ENCODE measurements around the gene RAD23A. TPM values are rescaled to one million over a fixed set of nuclear protein-coding genes. Genes with fewer than 3 reads are reported as not detected.

RAD23A gene
- total RNA-seq, 6 donors from 2014 or later, result 69.1 to 115 (median 98.8) TPM

DNA sequence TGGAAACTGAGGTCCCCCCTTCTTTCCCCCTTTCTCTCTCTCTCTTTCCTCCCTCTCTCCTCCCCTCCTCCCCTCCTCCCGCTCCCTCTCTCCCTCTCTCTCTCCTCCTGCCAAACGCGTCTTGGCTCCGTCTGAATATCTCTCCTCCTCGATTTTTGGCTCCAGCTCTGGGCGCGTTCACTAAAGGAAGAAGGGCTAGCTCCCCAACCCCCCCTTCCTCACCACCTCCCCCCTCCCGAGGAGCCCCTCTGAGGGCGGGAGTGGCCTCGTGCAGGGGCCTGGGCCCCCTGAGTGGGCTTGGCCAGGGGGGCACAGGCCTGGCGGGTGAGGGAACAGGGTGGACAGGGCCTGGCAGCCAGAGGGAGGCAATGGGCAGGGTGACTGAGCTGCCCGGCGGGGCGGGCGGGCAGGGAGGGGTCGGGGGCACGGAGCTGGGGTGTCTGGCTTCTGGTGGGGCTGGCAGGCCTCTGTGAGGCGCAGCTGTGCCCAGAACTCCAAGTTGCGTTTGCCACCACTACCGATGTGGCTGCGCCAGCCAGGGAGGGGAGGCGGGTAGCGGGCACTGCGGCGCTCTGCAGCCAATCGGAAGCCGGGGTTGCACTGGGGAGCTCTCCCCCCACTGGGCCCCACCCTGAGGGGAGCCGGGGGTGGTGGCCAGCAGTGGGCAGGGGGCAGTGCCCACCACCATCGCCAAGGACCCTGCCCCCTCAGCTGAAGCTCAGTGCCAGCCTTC is 56.7 kb downstream of the RAD23A start:
- Histone ChIP-seq H3K9me3 (no peaks in the 10 kb centered on the region), H3K4me1 (peaks cover 34 to 94% (median 81%) of the 10 kb centered on the region in 4 donors), H3K27ac (peak overlapping the region; percentile 85 to 94 (median 92)), H3K27me3 (no peaks in the 10 kb centered on the region), H3K36me3 (peaks cover 0 to 2% (median 0%) of the 10 kb centered on the region in 4 donors), H3K4me3 (peak overlapping the region in 3 of 4 donors; percentile 5 to 42 (median 28))
- 37 to 67% methylated on average over 10 to 24 of the region's 29 CpGs for WGBS, 2 donors
- TF ChIP-seq, protein P1, sequence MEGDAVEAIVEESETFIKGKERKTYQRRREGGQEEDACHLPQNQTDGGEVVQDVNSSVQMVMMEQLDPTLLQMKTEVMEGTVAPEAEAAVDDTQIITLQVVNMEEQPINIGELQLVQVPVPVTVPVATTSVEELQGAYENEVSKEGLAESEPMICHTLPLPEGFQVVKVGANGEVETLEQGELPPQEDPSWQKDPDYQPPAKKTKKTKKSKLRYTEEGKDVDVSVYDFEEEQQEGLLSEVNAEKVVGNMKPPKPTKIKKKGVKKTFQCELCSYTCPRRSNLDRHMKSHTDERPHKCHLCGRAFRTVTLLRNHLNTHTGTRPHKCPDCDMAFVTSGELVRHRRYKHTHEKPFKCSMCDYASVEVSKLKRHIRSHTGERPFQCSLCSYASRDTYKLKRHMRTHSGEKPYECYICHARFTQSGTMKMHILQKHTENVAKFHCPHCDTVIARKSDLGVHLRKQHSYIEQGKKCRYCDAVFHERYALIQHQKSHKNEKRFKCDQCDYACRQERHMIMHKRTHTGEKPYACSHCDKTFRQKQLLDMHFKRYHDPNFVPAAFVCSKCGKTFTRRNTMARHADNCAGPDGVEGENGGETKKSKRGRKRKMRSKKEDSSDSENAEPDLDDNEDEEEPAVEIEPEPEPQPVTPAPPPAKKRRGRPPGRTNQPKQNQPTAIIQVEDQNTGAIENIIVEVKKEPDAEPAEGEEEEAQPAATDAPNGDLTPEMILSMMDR (IDR thresholded peaks at IDR 0.05), result peak in 1 of 6 experiments; percentile 22
- TF ChIP-seq POLR2A (IDR thresholded peaks at IDR 0.05), result no peak
- no peak for TF ChIP-seq EP300 (IDR thresholded peaks at IDR 0.05)
- TF ChIP-seq POLR2AphosphoS5 (IDR thresholded peaks at IDR 0.05), result no peak
- peak; percentile 59 to 87 for DNase-seq
- ATAC-seq (ENCODE audit: low FRiP score in 2 of 2), result peak; percentile 11 to 77

DNA sequence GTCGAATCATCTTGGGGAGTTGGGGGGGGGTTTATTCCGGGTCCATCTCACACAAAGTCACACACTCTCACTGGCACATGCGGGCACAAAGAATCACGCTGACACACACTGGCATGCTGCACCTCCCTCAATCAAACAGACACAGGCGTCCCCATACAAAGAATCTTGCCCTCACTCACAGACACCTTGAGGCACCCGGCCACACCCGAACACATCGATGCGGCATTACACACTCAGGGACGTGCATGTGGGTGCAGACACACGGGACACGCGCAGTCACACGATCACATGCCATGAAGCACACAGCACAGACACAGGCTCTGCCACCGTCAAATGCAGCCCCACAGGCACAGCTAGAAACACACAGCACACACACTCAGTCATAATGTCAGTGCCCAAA is 57.4 kb downstream of the RAD23A start:
- Histone ChIP-seq H3K27ac (peak overlapping the region; percentile 85 to 94 (median 92)), H3K9me3 (no peaks in the 10 kb centered on the region), H3K4me3 (peak overlapping the region in 2 of 4 donors; percentile 28 to 42), H3K36me3 (peaks cover 0 to 2% (median 0%) of the 10 kb centered on the region in 4 donors), H3K4me1 (peaks cover 38 to 92% (median 82%) of the 10 kb centered on the region in 4 donors), H3K27me3 (no peaks in the 10 kb centered on the region)
- ATAC-seq (ENCODE audit: low FRiP score in 2 of 2) (no peak), DNase-seq (no peak)
- WGBS, 2 donors, result 60 to 73% methylated on average over 5 to 15 of the region's 15 CpGs
- no peak for TF ChIP-seq POLR2A (IDR thresholded peaks at IDR 0.05)

Small RNAs within 50 kb of the gene (small RNA-seq; reads per million reads assigned to genes)
- 0 to 0.33 (median 0.03) reads per million in 4 donors for gene MIR5695
- gene MIR6515, result 0.26 to 1.6 (median 0.47) reads per million in 4 donors

Other genes starting within 250 kb of the RAD23A start
- gene FBXW9, start 249.2 kb upstream of the RAD23A start, total RNA-seq, result 10 to 100 TPM in 2 of 6 donors, 1 to 10 TPM in 4; 6.5 to 13.7 (median 8.7) TPM
- gene TNPO2, start 221.9 kb upstream of the RAD23A start, total RNA-seq, result 100 to 1,000 TPM in 1 of 6 donors, 10 to 100 TPM in 5; 43.5 to 124 (median 46.1) TPM
- 100 to 1,000 TPM; 156 to 324 (median 261) TPM for gene TRIR, start 211.2 kb upstream of the RAD23A start, total RNA-seq
- gene GET3, start 208.4 kb upstream of the RAD23A start, total RNA-seq, result 10 to 100 TPM; 14.7 to 71.7 (median 49.8) TPM
- gene BEST2, start 194.1 kb upstream of the RAD23A start, total RNA-seq, result under 1 TPM in 1 of 6 donors, not detected in 5; 0.11 TPM
- gene HOOK2, start 170.3 kb upstream of the RAD23A start, total RNA-seq, result 100 to 1,000 TPM in 2 of 6 donors, 10 to 100 TPM in 4; 48.9 to 367 (median 79.6) TPM
- 100 to 1,000 TPM; 127 to 422 (median 354) TPM for gene JUNB, start 154.4 kb upstream of the RAD23A start, total RNA-seq
- gene PRDX2, start 144.1 kb upstream of the RAD23A start, total RNA-seq, result 100 to 1,000 TPM in 4 of 6 donors, 10 to 100 TPM in 2; 57.6 to 173 (median 123) TPM
- 1 to 10 TPM in 2 of 6 donors, not detected in 4; 4.6 to 6.0 TPM for gene THSD8, start 143.8 kb upstream of the RAD23A start, total RNA-seq
- gene RNASEH2A, start 139.3 kb upstream of the RAD23A start, total RNA-seq, result 1 to 10 TPM; 4.2 to 7.6 (median 5.6) TPM
- gene RTBDN, start 111.3 kb upstream of the RAD23A start, total RNA-seq, result not detected
- under 1 TPM in 3 of 6 donors, not detected in 3; 0.17 to 0.89 (median 0.61) TPM for gene MAST1, start 107.3 kb upstream of the RAD23A start, total RNA-seq
- gene DNASE2, start 64.4 kb upstream of the RAD23A start, total RNA-seq, result 10 to 100 TPM; 34.6 to 87.2 (median 60.1) TPM
- under 1 TPM in 4 of 6 donors, not detected in 2; 0.17 to 0.89 (median 0.42) TPM for gene KLF1, start 58.7 kb upstream of the RAD23A start, total RNA-seq
- 10 to 100 TPM; 19.3 to 47.1 (median 33.3) TPM for gene GCDH, start 54.7 kb upstream of the RAD23A start, total RNA-seq
- gene SYCE2, start 26.6 kb upstream of the RAD23A start, total RNA-seq, result not detected
- 100 to 1,000 TPM in 1 of 6 donors, 10 to 100 TPM in 5; 35.3 to 104 (median 53.4) TPM for gene FARSA, start 12.2 kb upstream of the RAD23A start, total RNA-seq
- gene CALR, start 7.3 kb upstream of the RAD23A start, total RNA-seq, result 1,000 to 10,000 TPM in 1 of 6 donors, 100 to 1,000 TPM in 5; 171 to 1,351 (median 423) TPM
- 10 to 100 TPM; 15.3 to 43.8 (median 26.6) TPM for gene GADD45GIP1, start 11.4 kb downstream of the RAD23A start, total RNA-seq
- gene DAND5, start 23.7 kb downstream of the RAD23A start, total RNA-seq, result not detected
- gene NFIX, start 49.6 kb downstream of the RAD23A start, total RNA-seq, result 100 to 1,000 TPM in 3 of 6 donors, 10 to 100 TPM in 3; 64.0 to 188 (median 107) TPM
- 10 to 100 TPM; 22.6 to 55.5 (median 31.4) TPM for gene LYL1, start 157.0 kb downstream of the RAD23A start, total RNA-seq
- gene TRMT1, start 170.9 kb downstream of the RAD23A start, total RNA-seq, result 10 to 100 TPM; 27.2 to 92.2 (median 33.1) TPM
- 10 to 100 TPM; 22.0 to 96.1 (median 55.7) TPM for gene NACC1, start 172.4 kb downstream of the RAD23A start, total RNA-seq
- 100 to 1,000 TPM in 4 of 6 donors, 10 to 100 TPM in 2; 80.0 to 348 (median 107) TPM for gene STX10, start 204.5 kb downstream of the RAD23A start, total RNA-seq
- gene IER2, start 204.5 kb downstream of the RAD23A start, total RNA-seq, result 100 to 1,000 TPM in 4 of 6 donors, 10 to 100 TPM in 2; 94.3 to 246 (median 129) TPM